ENCODE data around the gene ZMYND8. TPM values are rescaled to one million over a fixed set of nuclear protein-coding genes. Genes with fewer than 3 reads are reported as not detected.

Gene ZMYND8
- total RNA-seq, 1 experiment from 2014 or later: 29.0 TPM

DNA sequence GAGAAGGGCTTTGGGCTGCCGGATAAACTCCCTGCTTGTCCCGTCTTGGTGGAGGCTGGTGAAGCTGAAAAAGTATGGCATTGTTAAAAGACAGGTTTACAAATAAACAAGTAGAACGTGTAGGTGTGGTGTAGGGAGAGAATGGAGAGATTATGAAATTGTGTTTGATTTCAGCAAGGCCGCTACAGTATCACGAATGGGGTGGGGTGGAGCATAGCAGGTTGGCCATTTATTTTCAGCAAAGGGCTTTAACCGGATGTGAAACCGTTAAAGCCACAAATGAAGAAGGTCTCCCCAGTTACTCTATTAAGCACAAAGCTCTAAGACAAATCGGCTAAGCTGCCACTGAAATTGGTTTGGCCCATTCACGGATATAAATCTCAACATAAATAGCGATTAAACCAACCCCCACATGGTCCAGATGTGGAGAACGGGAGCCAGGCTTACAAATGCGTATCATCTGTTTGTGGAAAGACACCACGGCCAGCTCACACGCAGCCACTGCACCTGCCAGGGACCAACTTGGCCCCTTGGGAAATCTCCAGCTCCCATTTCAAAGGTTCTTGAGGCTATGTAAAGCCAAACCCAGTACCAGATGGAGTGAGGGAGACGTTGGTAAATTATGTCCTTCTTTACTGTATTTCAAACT lies 94.0 kb downstream of the ZMYND8 start:
- no peak overlapping the region for H3K4me3 ChIP-seq (replicated peaks in 1 of 2; ENCODE audit: low read depth in 1 of 2, low read length in 2 of 2)
- no peak for ATAC-seq
- H3K79me2 ChIP-seq (ENCODE audit: insufficient read depth, low read length): peaks cover 45% of the 10 kb centered on the region
- no peaks in the 10 kb centered on the region for H4K20me1 ChIP-seq (ENCODE audit: insufficient read depth)
- H3K9ac ChIP-seq (ENCODE audit: low read length): no peak overlapping the region
- peaks cover 20 to 27% of the 10 kb centered on the region in 2 experiments for H3K36me3 ChIP-seq (ENCODE audit: control insufficient read depth in 1 of 2, insufficient read depth in 2 of 2, low read length in 2 of 2)
- H3K9me2 ChIP-seq (ENCODE audit: insufficient read depth): no peaks in the 10 kb centered on the region
- H3K4me2 ChIP-seq (ENCODE audit: low read length): no peak overlapping the region
- H3K27ac ChIP-seq (ENCODE audit: low read depth, low read length): no peak overlapping the region
- no peak for TF ChIP-seq CTCF (IDR thresholded peaks at IDR 0.05 in 2 of 3, conservative IDR thresholded peaks at IDR 0.05 in 1 of 3; ENCODE audit: borderline replicate concordance in 1 of 3, insufficient read depth in 1 of 3, low read depth in 2 of 3, low read length in 2 of 3)
- no peak for TF ChIP-seq MAX (IDR thresholded peaks at IDR 0.05)
- no peak for TF ChIP-seq RAD21 (IDR thresholded peaks at IDR 0.05; ENCODE audit: low read depth)
- no peak for TF ChIP-seq SP1 (IDR thresholded peaks at IDR 0.05; ENCODE audit: low read depth)
- no peak for TF ChIP-seq ZFX (IDR thresholded peaks at IDR 0.05)
- no peak for TF ChIP-seq CBX3 (IDR thresholded peaks at IDR 0.05; ENCODE audit: low read depth)
- TF ChIP-seq POLR2AphosphoS5 (IDR thresholded peaks at IDR 0.05; ENCODE audit: low read depth, low read length): no peak
- TF ChIP-seq POLR2A (IDR thresholded peaks at IDR 0.05; ENCODE audit: borderline replicate concordance, extremely low read depth, insufficient read depth, insufficient read length): no peak
- no peak for TF ChIP-seq YY1 (IDR thresholded peaks at IDR 0.05; ENCODE audit: extremely low read depth, insufficient replicate concordance, low read depth, low read length)
- no peak for TF ChIP-seq SIN3A (IDR thresholded peaks at IDR 0.05; ENCODE audit: low read depth)
- no peak for TF ChIP-seq EGR1 (IDR thresholded peaks at IDR 0.05; ENCODE audit: low read depth)
- TF ChIP-seq, protein P1, sequence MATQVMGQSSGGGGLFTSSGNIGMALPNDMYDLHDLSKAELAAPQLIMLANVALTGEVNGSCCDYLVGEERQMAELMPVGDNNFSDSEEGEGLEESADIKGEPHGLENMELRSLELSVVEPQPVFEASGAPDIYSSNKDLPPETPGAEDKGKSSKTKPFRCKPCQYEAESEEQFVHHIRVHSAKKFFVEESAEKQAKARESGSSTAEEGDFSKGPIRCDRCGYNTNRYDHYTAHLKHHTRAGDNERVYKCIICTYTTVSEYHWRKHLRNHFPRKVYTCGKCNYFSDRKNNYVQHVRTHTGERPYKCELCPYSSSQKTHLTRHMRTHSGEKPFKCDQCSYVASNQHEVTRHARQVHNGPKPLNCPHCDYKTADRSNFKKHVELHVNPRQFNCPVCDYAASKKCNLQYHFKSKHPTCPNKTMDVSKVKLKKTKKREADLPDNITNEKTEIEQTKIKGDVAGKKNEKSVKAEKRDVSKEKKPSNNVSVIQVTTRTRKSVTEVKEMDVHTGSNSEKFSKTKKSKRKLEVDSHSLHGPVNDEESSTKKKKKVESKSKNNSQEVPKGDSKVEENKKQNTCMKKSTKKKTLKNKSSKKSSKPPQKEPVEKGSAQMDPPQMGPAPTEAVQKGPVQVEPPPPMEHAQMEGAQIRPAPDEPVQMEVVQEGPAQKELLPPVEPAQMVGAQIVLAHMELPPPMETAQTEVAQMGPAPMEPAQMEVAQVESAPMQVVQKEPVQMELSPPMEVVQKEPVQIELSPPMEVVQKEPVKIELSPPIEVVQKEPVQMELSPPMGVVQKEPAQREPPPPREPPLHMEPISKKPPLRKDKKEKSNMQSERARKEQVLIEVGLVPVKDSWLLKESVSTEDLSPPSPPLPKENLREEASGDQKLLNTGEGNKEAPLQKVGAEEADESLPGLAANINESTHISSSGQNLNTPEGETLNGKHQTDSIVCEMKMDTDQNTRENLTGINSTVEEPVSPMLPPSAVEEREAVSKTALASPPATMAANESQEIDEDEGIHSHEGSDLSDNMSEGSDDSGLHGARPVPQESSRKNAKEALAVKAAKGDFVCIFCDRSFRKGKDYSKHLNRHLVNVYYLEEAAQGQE (IDR thresholded peaks at IDR 0.05; ENCODE audit: low read depth): no peak
- TF ChIP-seq, protein P2, sequence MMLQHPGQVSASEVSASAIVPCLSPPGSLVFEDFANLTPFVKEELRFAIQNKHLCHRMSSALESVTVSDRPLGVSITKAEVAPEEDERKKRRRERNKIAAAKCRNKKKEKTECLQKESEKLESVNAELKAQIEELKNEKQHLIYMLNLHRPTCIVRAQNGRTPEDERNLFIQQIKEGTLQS (IDR thresholded peaks at IDR 0.05): no peak
- TF ChIP-seq ELF1 (IDR thresholded peaks at IDR 0.05; ENCODE audit: borderline replicate concordance, low read depth): no peak
- no peak for TF ChIP-seq ZBTB33 (IDR thresholded peaks at IDR 0.05; ENCODE audit: extremely low read depth, insufficient replicate concordance, low read length)
- TF ChIP-seq EZH2 (IDR thresholded peaks at IDR 0.05): no peak
- no peak for TF ChIP-seq SRF (IDR thresholded peaks at IDR 0.05; ENCODE audit: low read depth)
- no peak for TF ChIP-seq CEBPB (IDR thresholded peaks at IDR 0.05; ENCODE audit: low read depth)
- TF ChIP-seq EZH2phosphoT487 (IDR thresholded peaks at IDR 0.05; ENCODE audit: borderline replicate concordance): no peak
- H2AFZ ChIP-seq (ENCODE audit: low read depth, low read length, poor library complexity, severe bottlenecking): no peak overlapping the region
- H3K9me3 ChIP-seq (ENCODE audit: control insufficient read depth in 1 of 2, insufficient read depth in 1 of 2, low read depth in 1 of 2, low read length in 2 of 2): no peaks in the 10 kb centered on the region
- H3K4me1 ChIP-seq (ENCODE audit: control insufficient read depth in 1 of 2, insufficient read depth in 2 of 2, low read length in 2 of 2): peaks cover 3 to 8% of the 10 kb centered on the region in 2 experiments; a peak in 2 of 4 replicates
- BruUV-seq (replicated peaks): no TSS peak
- ChIA-PET POLR2A (no interaction called here), CTCF (no interaction called here), RAD21 (ENCODE audit: low non-redundant PET in 1 of 2, low total read pairs in 2 of 2, uncharacterized antibody in 2 of 2, unreplicated experiment in 2 of 2) (no interaction called here)
- no peak for DNase-seq (ENCODE audit: low read depth, low spot score)
- H3K27me3 ChIP-seq (ENCODE audit: insufficient read depth, low read length): no peaks in the 10 kb centered on the region
- intact Hi-C loops (cut with micrococcal nuclease): no loop called here

Data from HCT116 (cell line).